ENCODE data around the gene TMEM80. TPM values are rescaled to one million over a fixed set of nuclear protein-coding genes. Genes with fewer than 3 reads are reported as not detected.

The TMEM80 gene
- total and polyA plus RNA-seq, 10 of the 15 experiments (the other 5 are each of a cell fraction or from before 2014, with no cell fraction given) = 6.7 to 30.9 (median 20.7) TPM

DNA sequence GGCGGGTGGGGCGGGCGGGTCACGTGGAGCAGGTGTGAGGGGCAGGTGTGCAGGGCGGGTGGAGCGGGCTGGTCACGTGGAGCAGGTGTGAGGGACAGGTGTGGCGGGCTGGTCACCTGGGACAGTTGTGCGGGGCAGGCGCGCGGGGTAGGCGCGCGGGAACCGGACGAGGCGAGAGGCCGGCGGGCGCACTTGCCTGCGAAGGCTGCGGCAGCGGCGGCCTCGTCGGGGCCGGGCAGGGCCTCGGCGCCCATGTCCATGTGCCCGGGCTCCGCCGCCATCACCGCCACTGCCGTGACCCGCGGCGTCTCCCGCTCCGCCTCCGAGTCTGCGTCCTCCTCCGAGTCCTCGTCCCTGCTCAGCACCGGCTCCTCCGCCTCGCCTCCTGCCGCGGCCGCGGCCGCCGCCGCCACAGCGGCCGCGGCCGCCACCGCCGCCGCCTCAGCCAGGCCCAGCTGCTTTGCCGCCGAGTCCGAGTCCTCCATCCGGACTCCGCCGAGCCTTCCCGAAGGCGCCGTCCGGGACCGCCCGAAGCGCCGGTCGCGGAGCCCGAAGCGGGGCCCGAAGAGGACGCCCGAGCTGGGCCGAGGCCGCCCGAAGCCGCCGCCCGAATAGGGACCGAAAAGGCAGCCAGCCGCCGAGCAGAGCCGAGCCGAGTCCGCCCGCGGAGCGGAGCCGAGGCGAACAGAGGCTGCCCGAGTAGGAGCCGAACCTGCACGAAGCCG is 891 bp upstream of the TMEM80 start, which contains the start of gene DEAF1 (continued):
- TF ChIP-seq, protein P1, sequence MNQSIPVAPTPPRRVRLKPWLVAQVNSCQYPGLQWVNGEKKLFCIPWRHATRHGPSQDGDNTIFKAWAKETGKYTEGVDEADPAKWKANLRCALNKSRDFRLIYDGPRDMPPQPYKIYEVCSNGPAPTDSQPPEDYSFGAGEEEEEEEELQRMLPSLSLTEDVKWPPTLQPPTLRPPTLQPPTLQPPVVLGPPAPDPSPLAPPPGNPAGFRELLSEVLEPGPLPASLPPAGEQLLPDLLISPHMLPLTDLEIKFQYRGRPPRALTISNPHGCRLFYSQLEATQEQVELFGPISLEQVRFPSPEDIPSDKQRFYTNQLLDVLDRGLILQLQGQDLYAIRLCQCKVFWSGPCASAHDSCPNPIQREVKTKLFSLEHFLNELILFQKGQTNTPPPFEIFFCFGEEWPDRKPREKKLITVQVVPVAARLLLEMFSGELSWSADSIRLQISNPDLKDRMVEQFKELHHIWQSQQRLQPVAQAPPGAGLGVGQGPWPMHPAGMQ (IDR thresholded peaks at IDR 0.05; ENCODE audit: borderline replicate concordance) = no peak
- TF ChIP-seq SUZ12 (IDR thresholded peaks at IDR 0.05; ENCODE audit: unreplicated experiment) = no peak
- TF ChIP-seq ETV6 (conservative IDR thresholded peaks at IDR 0.05 in 1 of 2, IDR thresholded peaks at IDR 0.05 in 1 of 2; ENCODE audit: borderline replicate concordance in 1 of 2, low read depth in 1 of 2) = no peak
- TF ChIP-seq KLF5 (IDR thresholded peaks at IDR 0.05; ENCODE audit: partially characterized antibody) = peak; percentile 65
- no peak for TF ChIP-seq ZNF24 (IDR thresholded peaks at IDR 0.05)
- TF ChIP-seq ZZZ3 (IDR thresholded peaks at IDR 0.05; ENCODE audit: control insufficient read depth, insufficient read length, low read depth) = no peak
- TF ChIP-seq RUNX3 (IDR thresholded peaks at IDR 0.05; ENCODE audit: low read length) = peak; percentile 6; the same call in 1 of the 2 replicates
- TF ChIP-seq EGR1 (IDR thresholded peaks at IDR 0.05; ENCODE audit: borderline replicate concordance in 1 of 2, low read depth in 2 of 2, low read length in 2 of 2) = no peak
- TF ChIP-seq, protein P2, sequence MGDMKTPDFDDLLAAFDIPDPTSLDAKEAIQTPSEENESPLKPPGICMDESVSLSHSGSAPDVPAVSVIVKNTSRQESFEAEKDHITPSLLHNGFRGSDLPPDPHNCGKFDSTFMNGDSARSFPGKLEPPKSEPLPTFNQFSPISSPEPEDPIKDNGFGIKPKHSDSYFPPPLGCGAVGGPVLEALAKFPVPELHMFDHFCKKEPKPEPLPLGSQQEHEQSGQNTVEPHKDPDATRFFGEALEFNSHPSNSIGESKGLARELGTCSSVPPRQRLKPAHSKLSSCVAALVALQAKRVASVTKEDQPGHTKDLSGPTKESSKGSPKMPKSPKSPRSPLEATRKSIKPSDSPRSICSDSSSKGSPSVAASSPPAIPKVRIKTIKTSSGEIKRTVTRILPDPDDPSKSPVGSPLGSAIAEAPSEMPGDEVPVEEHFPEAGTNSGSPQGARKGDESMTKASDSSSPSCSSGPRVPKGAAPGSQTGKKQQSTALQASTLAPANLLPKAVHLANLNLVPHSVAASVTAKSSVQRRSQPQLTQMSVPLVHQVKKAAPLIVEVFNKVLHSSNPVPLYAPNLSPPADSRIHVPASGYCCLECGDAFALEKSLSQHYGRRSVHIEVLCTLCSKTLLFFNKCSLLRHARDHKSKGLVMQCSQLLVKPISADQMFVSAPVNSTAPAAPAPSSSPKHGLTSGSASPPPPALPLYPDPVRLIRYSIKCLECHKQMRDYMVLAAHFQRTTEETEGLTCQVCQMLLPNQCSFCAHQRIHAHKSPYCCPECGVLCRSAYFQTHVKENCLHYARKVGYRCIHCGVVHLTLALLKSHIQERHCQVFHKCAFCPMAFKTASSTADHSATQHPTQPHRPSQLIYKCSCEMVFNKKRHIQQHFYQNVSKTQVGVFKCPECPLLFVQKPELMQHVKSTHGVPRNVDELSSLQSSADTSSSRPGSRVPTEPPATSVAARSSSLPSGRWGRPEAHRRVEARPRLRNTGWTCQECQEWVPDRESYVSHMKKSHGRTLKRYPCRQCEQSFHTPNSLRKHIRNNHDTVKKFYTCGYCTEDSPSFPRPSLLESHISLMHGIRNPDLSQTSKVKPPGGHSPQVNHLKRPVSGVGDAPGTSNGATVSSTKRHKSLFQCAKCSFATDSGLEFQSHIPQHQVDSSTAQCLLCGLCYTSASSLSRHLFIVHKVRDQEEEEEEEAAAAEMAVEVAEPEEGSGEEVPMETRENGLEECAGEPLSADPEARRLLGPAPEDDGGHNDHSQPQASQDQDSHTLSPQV (IDR thresholded peaks at IDR 0.05) = 0 out of 2 replicates have a peak, but pooled peaks have one; percentile 58
- TF ChIP-seq, protein P3, sequence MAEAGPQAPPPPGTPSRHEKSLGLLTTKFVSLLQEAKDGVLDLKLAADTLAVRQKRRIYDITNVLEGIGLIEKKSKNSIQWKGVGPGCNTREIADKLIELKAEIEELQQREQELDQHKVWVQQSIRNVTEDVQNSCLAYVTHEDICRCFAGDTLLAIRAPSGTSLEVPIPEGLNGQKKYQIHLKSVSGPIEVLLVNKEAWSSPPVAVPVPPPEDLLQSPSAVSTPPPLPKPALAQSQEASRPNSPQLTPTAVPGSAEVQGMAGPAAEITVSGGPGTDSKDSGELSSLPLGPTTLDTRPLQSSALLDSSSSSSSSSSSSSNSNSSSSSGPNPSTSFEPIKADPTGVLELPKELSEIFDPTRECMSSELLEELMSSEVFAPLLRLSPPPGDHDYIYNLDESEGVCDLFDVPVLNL (IDR thresholded peaks at IDR 0.05; ENCODE audit: low read depth, low read length) = no peak
- TF ChIP-seq, protein P4, sequence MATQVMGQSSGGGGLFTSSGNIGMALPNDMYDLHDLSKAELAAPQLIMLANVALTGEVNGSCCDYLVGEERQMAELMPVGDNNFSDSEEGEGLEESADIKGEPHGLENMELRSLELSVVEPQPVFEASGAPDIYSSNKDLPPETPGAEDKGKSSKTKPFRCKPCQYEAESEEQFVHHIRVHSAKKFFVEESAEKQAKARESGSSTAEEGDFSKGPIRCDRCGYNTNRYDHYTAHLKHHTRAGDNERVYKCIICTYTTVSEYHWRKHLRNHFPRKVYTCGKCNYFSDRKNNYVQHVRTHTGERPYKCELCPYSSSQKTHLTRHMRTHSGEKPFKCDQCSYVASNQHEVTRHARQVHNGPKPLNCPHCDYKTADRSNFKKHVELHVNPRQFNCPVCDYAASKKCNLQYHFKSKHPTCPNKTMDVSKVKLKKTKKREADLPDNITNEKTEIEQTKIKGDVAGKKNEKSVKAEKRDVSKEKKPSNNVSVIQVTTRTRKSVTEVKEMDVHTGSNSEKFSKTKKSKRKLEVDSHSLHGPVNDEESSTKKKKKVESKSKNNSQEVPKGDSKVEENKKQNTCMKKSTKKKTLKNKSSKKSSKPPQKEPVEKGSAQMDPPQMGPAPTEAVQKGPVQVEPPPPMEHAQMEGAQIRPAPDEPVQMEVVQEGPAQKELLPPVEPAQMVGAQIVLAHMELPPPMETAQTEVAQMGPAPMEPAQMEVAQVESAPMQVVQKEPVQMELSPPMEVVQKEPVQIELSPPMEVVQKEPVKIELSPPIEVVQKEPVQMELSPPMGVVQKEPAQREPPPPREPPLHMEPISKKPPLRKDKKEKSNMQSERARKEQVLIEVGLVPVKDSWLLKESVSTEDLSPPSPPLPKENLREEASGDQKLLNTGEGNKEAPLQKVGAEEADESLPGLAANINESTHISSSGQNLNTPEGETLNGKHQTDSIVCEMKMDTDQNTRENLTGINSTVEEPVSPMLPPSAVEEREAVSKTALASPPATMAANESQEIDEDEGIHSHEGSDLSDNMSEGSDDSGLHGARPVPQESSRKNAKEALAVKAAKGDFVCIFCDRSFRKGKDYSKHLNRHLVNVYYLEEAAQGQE (IDR thresholded peaks at IDR 0.05; ENCODE audit: low read depth, low read length) = no peak
- no peak for TF ChIP-seq FOXM1 (IDR thresholded peaks at IDR 0.05; ENCODE audit: low read depth, low read length)
- TF ChIP-seq, protein P5, sequence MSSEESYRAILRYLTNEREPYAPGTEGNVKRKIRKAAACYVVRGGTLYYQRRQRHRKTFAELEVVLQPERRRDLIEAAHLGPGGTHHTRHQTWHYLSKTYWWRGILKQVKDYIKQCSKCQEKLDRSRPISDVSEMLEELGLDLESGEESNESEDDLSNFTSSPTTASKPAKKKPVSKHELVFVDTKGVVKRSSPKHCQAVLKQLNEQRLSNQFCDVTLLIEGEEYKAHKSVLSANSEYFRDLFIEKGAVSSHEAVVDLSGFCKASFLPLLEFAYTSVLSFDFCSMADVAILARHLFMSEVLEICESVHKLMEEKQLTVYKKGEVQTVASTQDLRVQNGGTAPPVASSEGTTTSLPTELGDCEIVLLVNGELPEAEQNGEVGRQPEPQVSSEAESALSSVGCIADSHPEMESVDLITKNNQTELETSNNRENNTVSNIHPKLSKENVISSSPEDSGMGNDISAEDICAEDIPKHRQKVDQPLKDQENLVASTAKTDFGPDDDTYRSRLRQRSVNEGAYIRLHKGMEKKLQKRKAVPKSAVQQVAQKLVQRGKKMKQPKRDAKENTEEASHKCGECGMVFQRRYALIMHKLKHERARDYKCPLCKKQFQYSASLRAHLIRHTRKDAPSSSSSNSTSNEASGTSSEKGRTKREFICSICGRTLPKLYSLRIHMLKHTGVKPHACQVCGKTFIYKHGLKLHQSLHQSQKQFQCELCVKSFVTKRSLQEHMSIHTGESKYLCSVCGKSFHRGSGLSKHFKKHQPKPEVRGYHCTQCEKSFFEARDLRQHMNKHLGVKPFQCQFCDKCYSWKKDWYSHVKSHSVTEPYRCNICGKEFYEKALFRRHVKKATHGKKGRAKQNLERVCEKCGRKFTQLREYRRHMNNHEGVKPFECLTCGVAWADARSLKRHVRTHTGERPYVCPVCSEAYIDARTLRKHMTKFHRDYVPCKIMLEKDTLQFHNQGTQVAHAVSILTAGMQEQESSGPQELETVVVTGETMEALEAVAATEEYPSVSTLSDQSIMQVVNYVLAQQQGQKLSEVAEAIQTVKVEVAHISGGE (CRISPR knock-in tag; IDR thresholded peaks at IDR 0.05) = no peak
- TF ChIP-seq HDAC2 (IDR thresholded peaks at IDR 0.05) = no peak; the same call in 1 of the 2 replicates

Data from GM12878 (cell line).